HepG2 (cell line): ENCODE results near the gene E2F1. TPM values are rescaled to one million over a fixed set of nuclear protein-coding genes. Genes with fewer than 3 reads are reported as not detected.

Source experiments
- ATAC-seq: fragments of 200-7000 bp; cut with Tn5 transposase; 3 replicates; pipeline ENCODE4 v1.9.1; 2020; ENCODE audit warnings: mild to moderate bottlenecking, moderate library complexity
- BruUV-seq: library from RNA; stranded (reverse); fragments of 400-500 nt; replicated peaks from 2 replicates; lab custom pipeline; 2021; lab: Mats Ljungman, UMichigan
- CTCF ChIA-PET: fragments of 300-600 bp; formaldehyde crosslinking; extraction: SDS; loops from one replicate; lab custom pipeline; 2021; ENCODE audit warnings: low total read pairs, inconsistent platforms, low intra/inter-chr PET ratio; lab: Yijun Ruan, JAX
- POLR2A ChIA-PET: fragments of 350-600 bp; sonication (Branson Sonifier 250); formaldehyde crosslinking; loops from one replicate; lab custom pipeline; 2020; ENCODE audit warnings: antibody characterized with exemption, inconsistent platforms; lab: Yijun Ruan, JAX
- DNase-seq: peaks from one replicate; pipeline ENCODE4 v3.0.0-alpha.2; 2015; ENCODE audit warnings: low spot score
- FAIRE-seq: peaks from 3 replicates; lab custom pipeline; 2011; peaks lifted over from hg19 to GRCh38; lab: Jason Lieb, UNC
- H2AFZ ChIP-seq: one replicate; pipeline ENCODE4 v1.6.1; 2011; ENCODE audit warnings: low read length, inconsistent platforms
- H3K27ac ChIP-seq: fragments of 300-600 bp; 3 replicates; pipeline ENCODE4 v1.8.0; 2011; ENCODE audit warnings: mixed run types, mild to moderate bottlenecking, mixed read lengths, low read length, inconsistent platforms; ENCODE audit not compliant: insufficient read depth; ENCODE audit errors: extremely low read length
- H3K27me3 ChIP-seq, 2 experiments: fragments of 200-600 bp in 1 of 2; 2 replicates in 1 of 2; 3 replicates in 1 of 2; pipeline versions ENCODE4 v1.6.0 to v1.8.0; 2011; ENCODE audit warnings: low read length in 2 of 2, mild to moderate bottlenecking in 2 of 2, moderate library complexity in 2 of 2, inconsistent platforms in 1 of 2; ENCODE audit not compliant: insufficient read depth in 2 of 2, control insufficient read depth in 1 of 2
- H3K36me3 ChIP-seq, 2 experiments: fragments of 200-600 bp in 1 of 2; replicated peaks in 1 of 2; 2 replicates in 1 of 2; 3 replicates in 1 of 2; pipeline versions ENCODE4 v1.5.1 to v1.8.0; 2011; ENCODE audit warnings: low read length in 2 of 2, inconsistent platforms in 1 of 2; ENCODE audit not compliant: insufficient read depth in 2 of 2, control insufficient read depth in 1 of 2
- H3K4me1 ChIP-seq: 2 replicates; pipeline ENCODE4 v1.5.1; 2012; ENCODE audit warnings: low read length, inconsistent platforms; ENCODE audit not compliant: insufficient read depth
- H3K4me2 ChIP-seq: 2 replicates; pipeline ENCODE4 v1.6.0; 2011; ENCODE audit warnings: low read depth, low read length, inconsistent platforms
- H3K4me3 ChIP-seq, 3 experiments: fragments of 200-600 bp in 1 of 3; sonication (generic), shearing (Covaris generic) in 1 of 3; replicated peaks in 1 of 3; 2 replicates each; pipeline ENCODE4 v1.5.1; 2011 to 2016; ENCODE audit warnings: low read length in 3 of 3, inconsistent platforms in 2 of 3, low read depth in 2 of 3, mild to moderate bottlenecking in 2 of 3, control low read depth in 1 of 3, mixed read lengths in 1 of 3; ENCODE audit not compliant: insufficient read depth in 1 of 3
- H3K79me2 ChIP-seq: one replicate; pipeline ENCODE4 v1.6.1; 2011; ENCODE audit warnings: low read length, inconsistent platforms; ENCODE audit not compliant: insufficient read depth
- H3K9ac ChIP-seq: 2 replicates; pipeline ENCODE4 v1.6.0; 2011; ENCODE audit warnings: mild to moderate bottlenecking, low read depth, low read length, inconsistent platforms; ENCODE audit not compliant: insufficient read depth
- H3K9me3 ChIP-seq: 2 replicates; pipeline ENCODE4 v1.5.1; 2012; ENCODE audit warnings: mild to moderate bottlenecking, low read length
- H4K20me1 ChIP-seq: 2 replicates; pipeline ENCODE4 v1.6.0; 2011; ENCODE audit warnings: inconsistent platforms, mild to moderate bottlenecking, low read length, moderate library complexity; ENCODE audit not compliant: insufficient read depth
- ARID2 ChIP-seq: sonication (generic); formaldehyde crosslinking; IDR thresholded peaks from 2 replicates; pipeline ENCODE4 v1.8.1; 2022; ENCODE audit warnings: mild to moderate bottlenecking, missing genetic modification reagents, borderline replicate concordance
- ARID3A ChIP-seq: IDR thresholded peaks from 2 replicates; pipeline ENCODE4 v1.6.1; 2012; ENCODE audit warnings: low read depth, low read length, improper control_type of control experiment
- DPF2 ChIP-seq: sonication (generic); formaldehyde crosslinking; IDR thresholded peaks from 2 replicates; pipeline ENCODE4 v1.4.0; 2020; ENCODE audit warnings: mild to moderate bottlenecking, low read depth, missing genetic modification reagents, borderline replicate concordance
- EHMT2 ChIP-seq: fragments of 200-600 bp; sonication (generic); IDR thresholded peaks from 2 replicates; pipeline ENCODE4 v1.7.0; 2017; ENCODE audit warnings: antibody characterized with exemption, low read depth, low read length, borderline replicate concordance
- ERF ChIP-seq: IDR thresholded peaks from 2 replicates; pipeline ENCODE4 v1.6.1; 2018; ENCODE audit warnings: missing biosample characterization, missing genetic modification reagents
- HNF1B ChIP-seq: sonication (generic); formaldehyde crosslinking; IDR thresholded peaks from 2 replicates; pipeline ENCODE4 v1.5.1; 2020; ENCODE audit warnings: mild to moderate bottlenecking, moderate library complexity, missing genetic modification reagents
- MAZ ChIP-seq, 2 experiments: sonication (generic) in 1 of 2; formaldehyde crosslinking in 1 of 2; IDR thresholded peaks; 2 replicates each; pipeline versions ENCODE4 v1.5.0 to v1.6.1; 2012 to 2020; ENCODE audit warnings: low read depth in 2 of 2, mild to moderate bottlenecking in 2 of 2, borderline replicate concordance in 1 of 2, improper control_type of control experiment in 1 of 2, low read length in 1 of 2, missing genetic modification reagents in 1 of 2, moderate library complexity in 1 of 2
- NFYC ChIP-seq: IDR thresholded peaks from 2 replicates; pipeline ENCODE4 v1.6.1; 2016; ENCODE audit warnings: missing genetic modification reagents, missing compliant biosample characterization
- PHF8 ChIP-seq: sonication (generic); formaldehyde crosslinking; IDR thresholded peaks from 2 replicates; pipeline ENCODE4 v1.5.0; 2020; ENCODE audit warnings: missing genetic modification reagents
- SPEN ChIP-seq: sonication (generic); formaldehyde crosslinking; IDR thresholded peaks from 2 replicates; pipeline ENCODE4 v1.5.1; 2020; ENCODE audit warnings: low read depth, mild to moderate bottlenecking, missing genetic modification reagents
- STAG1 ChIP-seq: sonication (generic); formaldehyde crosslinking; IDR thresholded peaks from 2 replicates; pipeline ENCODE4 v1.4.0; 2020; ENCODE audit warnings: missing genetic modification reagents
- TFDP1 ChIP-seq: IDR thresholded peaks from 2 replicates; pipeline ENCODE4 v1.6.1; 2016; ENCODE audit warnings: missing compliant biosample characterization, missing genetic modification reagents, borderline replicate concordance
- ZNF101 ChIP-seq: sonication (generic); formaldehyde crosslinking; IDR thresholded peaks from 2 replicates; pipeline ENCODE4 v1.4.0; 2020; ENCODE audit warnings: mild to moderate bottlenecking, low read depth, missing genetic modification reagents, borderline replicate concordance
- ZNF34 ChIP-seq: sonication (generic); formaldehyde crosslinking; IDR thresholded peaks from 2 replicates; pipeline ENCODE4 v1.4.0; 2020; ENCODE audit warnings: mild to moderate bottlenecking, missing genetic modification reagents, borderline replicate concordance
- ZNF629 ChIP-seq: sonication (generic); formaldehyde crosslinking; conservative IDR thresholded peaks from 2 replicates; pipeline ENCODE4 v1.5.0; 2020; ENCODE audit warnings: missing genetic modification reagents
- ZNF644 ChIP-seq: IDR thresholded peaks from 2 replicates; pipeline ENCODE4 v1.6.1; 2016; ENCODE audit warnings: low read depth
- ZSCAN20 ChIP-seq: sonication (generic); formaldehyde crosslinking; IDR thresholded peaks from 2 replicates; pipeline ENCODE4 v1.4.0; 2020; ENCODE audit warnings: missing genetic modification reagents, mild to moderate bottlenecking, borderline replicate concordance
- WGBS: methylation state at CpG from one replicate; pipeline ENCODE4 v1.1.6; 2017; ENCODE audit warnings: low lambda C conversion rate; 5-methylcytosine and 5-hydroxymethylcytosine counted together
- in situ Hi-C: cut with HindIII; loops from 2 replicates; pipeline ENCODE4 v1.10.0; 2017; ENCODE audit warnings: low pct_unique_long_range_greater_than_20kb; ENCODE audit not compliant: extremely low pct_ligation_motif_present
- intact Hi-C: fragments of 100-400 bp; cut with micrococcal nuclease; formaldehyde crosslinking; loops from one replicate; pipeline ENCODE4 v1.10.0; 2022; ENCODE audit not compliant: unreplicated experiment
- polyA plus RNA-seq, 8 experiments: library from polyadenylated mRNA; depleted of rRNA in 3 of 8; stranded (reverse) in 7 of 8; unstranded in 1 of 8; fragments of >200 nt; fragmentation: Illumina TruSeq in 4 of 8; extraction: Trizol in 4 of 8; gene quantifications; 2 replicates each; pipeline versions ENCODE4 v1.2.1 to v1.2.3, GENCODE V29; 2011 to 2016; ENCODE audit warnings: low read depth in 4 of 8, missing spikeins in 1 of 8, mixed read lengths in 1 of 8; ENCODE audit not compliant: insufficient read depth in 1 of 8
- total RNA-seq, 5 experiments: library from RNA; depleted of rRNA; stranded (reverse); fragments of >200 nt; fragmentation: Illumina TruSeq; extraction: Trizol; gene quantifications; 2 replicates each; pipeline ENCODE4 v1.2.3, GENCODE V29; 2016; ENCODE audit warnings: low read depth in 1 of 5

E2F1 gene
- total and polyA plus RNA-seq, 2 of the 13 experiments (the other 11 are each of a cell fraction or from before 2014, with no cell fraction given): 25.5 to 39.4 TPM

GRCh38 chr20:33733654-33734576 is 47.7 kb upstream of the E2F1 start:
- Histone ChIP-seq H3K4me2 (peak overlapping the region; percentile 96), H2AFZ (peak overlapping the region; percentile 49), H4K20me1 (no peaks in the 10 kb centered on the region), H3K9me3 (peaks cover 28% of the 10 kb centered on the region), H3K9ac (peak overlapping the region; percentile 45), H3K79me2 (no peaks in the 10 kb centered on the region), H3K27me3 (no peaks in the 10 kb centered on the region), H3K4me3 (peak overlapping the region; percentile 60 to 81 (median 65)), H3K27ac (peak overlapping the region; percentile 43), H3K4me1 (peaks cover 31% of the 10 kb centered on the region), H3K36me3 (no peaks in the 10 kb centered on the region)
- intact Hi-C loops (loop anchor here (5.0 to 10.0 kb wide), 2 partner anchors 62 to 289 kb away; partner anchors contain the start of genes NECAB3 and SNTA1), in situ Hi-C loops (no loop called here)
- peak; percentile 97 for FAIRE-seq
- peak; percentile 94 for DNase-seq
- CTCF ChIA-PET: interaction anchor here (1.0 kb wide), 1 partner anchor 61 kb away, joined by 3 read pairs; no protein-coding TSS in a partner anchor
- POLR2A ChIA-PET: interaction anchor here (1.1 to 3.7 kb wide), 7 partner anchors 12 to 290 kb away, joined by 4 to 15 read pairs (median 9); partner anchors contain the start of genes CBFA2T2 and SNTA1
- 28% methylated on average over 6 of the region's 6 CpGs for WGBS
- BruUV-seq: no TSS peak
- peak; percentile 71 for ATAC-seq
- TF ChIP-seq HNF1B (CRISPR knock-in tag): peak; percentile 26; the same call in 1 of the 2 replicates
- TF ChIP-seq TFDP1 (CRISPR knock-in tag): peak; percentile 22; the same call in 1 of the 2 replicates
- peak; percentile 58; the same call in 1 of the 2 replicates for TF ChIP-seq ZNF644 (CRISPR knock-in tag)
- no peak for TF ChIP-seq MAZ (IDR thresholded peaks at IDR 0.05; ENCODE audit: borderline replicate concordance, low read depth, low read length)
- peak; percentile 65; the same call in 1 of the 2 replicates for TF ChIP-seq MAZ (CRISPR knock-in tag; IDR thresholded peaks at IDR 0.05; ENCODE audit: low read depth)
- TF ChIP-seq NFYC (CRISPR knock-in tag): peak; percentile 22; the same call in 1 of the 2 replicates
- TF ChIP-seq DPF2 (CRISPR knock-in tag): peak; percentile 54; the same call in 1 of the 2 replicates
- TF ChIP-seq ARID2: no peak
- peak; percentile 13; the same call in 1 of the 2 replicates for TF ChIP-seq STAG1 (CRISPR knock-in tag)
- TF ChIP-seq ERF (CRISPR knock-in tag): peak; percentile 61; the same call in 1 of the 2 replicates
- TF ChIP-seq ARID3A: peak; percentile 63
- 0 out of 2 replicates have a peak, but pooled peaks have one; percentile 18 for TF ChIP-seq EHMT2
- no peak for TF ChIP-seq ZNF101 (CRISPR knock-in tag)
- TF ChIP-seq SPEN (CRISPR knock-in tag): no peak
- TF ChIP-seq ZNF34 (CRISPR knock-in tag): no peak
- no peak for TF ChIP-seq ZSCAN20
- TF ChIP-seq ZNF629 (CRISPR knock-in tag): 0 out of 2 replicates have a peak, but pooled peaks have one; percentile 15
- peak; percentile 49; the same call in 1 of the 2 replicates for TF ChIP-seq PHF8 (CRISPR knock-in tag)
